ENCODE measurements around the gene PHYKPL. TPM values are rescaled to one million over a fixed set of nuclear protein-coding genes. Genes with fewer than 3 reads are reported as not detected.

Gene PHYKPL
- total and polyA plus RNA-seq, 8 donors = 22.9 to 262 (median 44.4) TPM

GRCh38 chr5:178186427-178186826 lies 46.2 kb downstream of the PHYKPL start:
- no peaks in the 10 kb centered on the region for H3K36me3 ChIP-seq
- WGBS, 5 donors = 45 to 55% (median 52%) methylated on average over 6 of the region's 6 CpGs
- no peaks in the 10 kb centered on the region for H3K4me1 ChIP-seq
- TF ChIP-seq POLR2AphosphoS5 (IDR thresholded peaks at IDR 0.05) (no peak), EP300 (IDR thresholded peaks at IDR 0.05) (no peak), POLR2A (IDR thresholded peaks at IDR 0.05) (no peak), CTCF (IDR thresholded peaks at IDR 0.05) (no peak)
- H3K27ac ChIP-seq = no peak overlapping the region
- no peaks in the 10 kb centered on the region for H3K9me3 ChIP-seq
- H3K27me3 ChIP-seq = peaks cover 0 to 7% (median 0%) of the 10 kb centered on the region in 3 donors
- intact Hi-C loops (cut with DNase I; ENCODE audit: low total_unique reads) = no loop called here
- DNase-seq = no peak
- H3K4me3 ChIP-seq = no peak overlapping the region

DNA sequence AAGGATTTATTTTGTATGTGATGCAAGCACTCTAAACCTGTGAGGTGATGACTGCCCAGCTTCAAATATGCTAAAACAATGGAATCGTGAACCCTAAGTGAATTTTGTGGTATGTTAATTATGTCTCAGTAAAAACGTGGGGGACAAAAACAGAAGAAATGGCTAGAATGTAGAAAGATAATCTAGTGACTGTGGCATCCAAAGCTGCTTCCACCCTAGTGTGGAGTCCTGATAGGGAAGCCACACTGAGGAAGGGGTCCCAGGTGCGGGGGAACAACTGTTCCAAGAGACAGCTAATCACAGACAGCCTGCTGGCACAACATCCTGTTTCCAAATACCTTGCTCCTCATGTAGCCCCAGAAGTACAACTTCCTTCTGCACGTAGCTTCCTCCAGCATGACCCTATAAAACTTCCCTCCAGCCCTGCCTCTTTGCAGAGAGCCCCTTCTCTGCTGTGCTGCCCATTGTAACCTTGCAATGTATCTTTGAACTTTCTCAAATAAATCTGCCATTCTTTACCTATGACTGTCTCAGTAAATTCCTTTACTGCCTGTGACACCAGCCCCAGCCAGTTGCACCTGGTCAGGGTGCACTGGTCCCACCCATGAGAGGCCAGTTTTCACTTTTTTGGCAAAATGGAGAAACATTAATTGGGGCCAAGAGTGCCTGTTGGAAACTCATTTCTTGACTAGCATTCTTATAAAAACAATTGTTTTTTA lies 50.3 kb downstream of the PHYKPL start:
- Histone ChIP-seq H3K27me3 (peaks cover 0 to 10% (median 0%) of the 10 kb centered on the region in 3 donors), H3K36me3 (no peaks in the 10 kb centered on the region), H3K4me1 (no peaks in the 10 kb centered on the region), H3K27ac (no peak overlapping the region), H3K4me3 (no peak overlapping the region), H3K9me3 (peaks cover 0 to 8% (median 2%) of the 10 kb centered on the region in 4 donors)
- WGBS, 5 donors = 38 to 49% (median 44%) methylated on average over 4 of the region's 4 CpGs
- no peak for DNase-seq
- TF ChIP-seq POLR2AphosphoS5 (IDR thresholded peaks at IDR 0.05) = no peak
- no peak for TF ChIP-seq CTCF (IDR thresholded peaks at IDR 0.05)
- no peak for TF ChIP-seq POLR2A (IDR thresholded peaks at IDR 0.05)
- no peak for TF ChIP-seq EP300 (IDR thresholded peaks at IDR 0.05)
- intact Hi-C loops (cut with DNase I; ENCODE audit: low total_unique reads) = no loop called here

- Histone ChIP-seq H3K36me3 (no peaks in the 10 kb centered on the region), H3K27me3 (peaks cover 0 to 10% (median 0%) of the 10 kb centered on the region in 3 donors), H3K9me3 (peaks cover 0 to 8% (median 2%) of the 10 kb centered on the region in 4 donors), H3K27ac (no peak overlapping the region), H3K4me3 (no peak overlapping the region), H3K4me1 (no peaks in the 10 kb centered on the region)
- no peak for TF ChIP-seq EP300 (IDR thresholded peaks at IDR 0.05)
- no peak for TF ChIP-seq POLR2A (IDR thresholded peaks at IDR 0.05)
- no peak for TF ChIP-seq CTCF (IDR thresholded peaks at IDR 0.05)
- TF ChIP-seq POLR2AphosphoS5 (IDR thresholded peaks at IDR 0.05) = no peak
- WGBS, 5 donors = 31 to 41% (median 39%) methylated on average over 8 to 9 of the region's 9 CpGs
- intact Hi-C loops (cut with DNase I; ENCODE audit: low total_unique reads) = no loop called here
- no peak for DNase-seq
Observed at GRCh38 chr5:178180141-178180863, 52.3 kb downstream of the PHYKPL start.

GRCh38 chr5:178177569-178177968 lies 55.0 kb downstream of the PHYKPL start:
- intact Hi-C loops (cut with DNase I; ENCODE audit: low total_unique reads) = no loop called here
- no peak overlapping the region for H3K27ac ChIP-seq
- H3K36me3 ChIP-seq = no peaks in the 10 kb centered on the region
- 76 to 84% (median 80%) methylated on average over 8 of the region's 8 CpGs for WGBS, 5 donors
- no peaks in the 10 kb centered on the region for H3K4me1 ChIP-seq
- peaks cover 0 to 10% (median 0%) of the 10 kb centered on the region in 3 donors for H3K27me3 ChIP-seq
- TF ChIP-seq POLR2AphosphoS5 (IDR thresholded peaks at IDR 0.05) (no peak), POLR2A (IDR thresholded peaks at IDR 0.05) (no peak), EP300 (IDR thresholded peaks at IDR 0.05) (no peak), CTCF (IDR thresholded peaks at IDR 0.05) (no peak)
- no peak overlapping the region for H3K4me3 ChIP-seq
- DNase-seq = no peak
- H3K9me3 ChIP-seq = peaks cover 0 to 8% (median 2%) of the 10 kb centered on the region in 4 donors
